OCI-LY3 (cell line): ENCODE data around the gene CLEC16A.

Experiments used
- H2AFZ ChIP-seq: fragments of 200-600, 300-600 bp; shearing (Covaris generic); 2 replicates; pipeline ENCODE4 v1.6.0; 2014; ENCODE audit warnings: antibody characterized with exemption, low read depth, low read length
- H3K27ac ChIP-seq: fragments of 200-600, 300-600 bp; sonication (generic); 2 replicates; pipeline ENCODE4 v1.5.1; 2014; ENCODE audit warnings: mild to moderate bottlenecking, low read length, moderate library complexity, mixed read lengths
- H3K27me3 ChIP-seq: fragments of 200-600, 300-600 bp; sonication (generic); 2 replicates; pipeline ENCODE4 v1.6.1; 2014; ENCODE audit warnings: low read depth, low read length, mixed read lengths
- H3K36me3 ChIP-seq: fragments of 200-600, 300-600 bp; sonication (generic); replicated peaks from 2 replicates; pipeline ENCODE3; 2014; ENCODE audit warnings: low read depth, low read length, mixed read lengths
- H3K4me1 ChIP-seq: fragments of 300-600, 200-600 bp; sonication (generic); 2 replicates; pipeline ENCODE4 v1.6.1; 2014; ENCODE audit warnings: low read length, mixed read lengths
- H3K4me2 ChIP-seq: fragments of 200-600, 300-600 bp; sonication (generic); 2 replicates; pipeline ENCODE4 v1.6.1; 2014; ENCODE audit warnings: low read length, mixed read lengths
- H3K4me3 ChIP-seq: fragments of 300-600, 200-600 bp; sonication (generic); 2 replicates; pipeline ENCODE4 v1.5.1; 2014; ENCODE audit warnings: antibody characterized with exemption, mild to moderate bottlenecking, low read length, moderate library complexity
- H3K79me2 ChIP-seq: fragments of 300-600, 200-600 bp; shearing (Covaris generic); 2 replicates; pipeline ENCODE4 v1.6.1; 2014; ENCODE audit warnings: mild to moderate bottlenecking, low read length, mixed read lengths
- H3K9ac ChIP-seq: fragments of 300-600, 200-600 bp; shearing (Covaris generic); 2 replicates; pipeline ENCODE4 v1.6.0; 2014; ENCODE audit warnings: mild to moderate bottlenecking, low read length, moderate library complexity
- H3K9me3 ChIP-seq: fragments of 200-600, 300-600 bp; shearing (Covaris generic); 2 replicates; pipeline ENCODE4 v1.6.1; 2014; ENCODE audit warnings: low read length, mixed read lengths; ENCODE audit not compliant: insufficient read depth
- H4K20me1 ChIP-seq: fragments of 200-600, 300-600 bp; sonication (generic); 2 replicates; pipeline ENCODE4 v1.6.1; 2016; ENCODE audit warnings: low read length, mixed read lengths; ENCODE audit not compliant: insufficient read depth
- EZH2phosphoT487 ChIP-seq: fragments of 200-600 bp; shearing (Covaris generic); IDR thresholded peaks from 2 replicates; pipeline ENCODE4 v1.6.1; 2018; ENCODE audit warnings: antibody characterized with exemption, mixed run types, low read depth
- TF ChIP-seq, protein P1 (sequence below): fragments of 200-600, 300-600 bp; sonication (generic); IDR thresholded peaks from 2 replicates; pipeline ENCODE4 v1.5.1; 2014; ENCODE audit warnings: antibody characterized with exemption, low read length, low read depth

CLEC16A gene

DNA sequence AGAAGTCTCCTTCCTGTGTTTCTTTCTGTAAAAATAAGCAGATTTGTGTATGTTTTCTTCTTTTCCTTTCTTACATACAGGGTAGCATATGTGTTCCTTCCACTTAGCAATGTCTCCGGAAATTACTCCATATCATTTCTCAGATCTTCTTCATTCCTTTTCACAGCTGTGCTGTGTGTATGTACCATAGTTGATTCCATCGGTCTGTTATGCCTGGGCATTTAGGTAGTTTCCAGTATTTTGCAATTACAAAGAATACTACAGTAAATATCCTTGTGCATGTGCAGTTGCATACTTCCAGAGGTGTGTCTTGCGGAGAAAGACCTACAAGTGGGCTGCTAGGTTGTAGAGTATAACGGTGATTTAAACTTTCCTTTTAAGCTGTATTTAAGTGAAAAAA is 69.8 kb downstream of the CLEC16A start:
- H4K20me1 ChIP-seq: no peaks in the 10 kb centered on the region
- no peaks in the 10 kb centered on the region for H3K27me3 ChIP-seq
- H3K9me3 ChIP-seq: no peaks in the 10 kb centered on the region
- H3K27ac ChIP-seq: no peak overlapping the region
- H3K4me2 ChIP-seq: no peak overlapping the region
- no peaks in the 10 kb centered on the region for H3K4me1 ChIP-seq
- no peak for TF ChIP-seq EZH2phosphoT487
- TF ChIP-seq, protein P1, sequence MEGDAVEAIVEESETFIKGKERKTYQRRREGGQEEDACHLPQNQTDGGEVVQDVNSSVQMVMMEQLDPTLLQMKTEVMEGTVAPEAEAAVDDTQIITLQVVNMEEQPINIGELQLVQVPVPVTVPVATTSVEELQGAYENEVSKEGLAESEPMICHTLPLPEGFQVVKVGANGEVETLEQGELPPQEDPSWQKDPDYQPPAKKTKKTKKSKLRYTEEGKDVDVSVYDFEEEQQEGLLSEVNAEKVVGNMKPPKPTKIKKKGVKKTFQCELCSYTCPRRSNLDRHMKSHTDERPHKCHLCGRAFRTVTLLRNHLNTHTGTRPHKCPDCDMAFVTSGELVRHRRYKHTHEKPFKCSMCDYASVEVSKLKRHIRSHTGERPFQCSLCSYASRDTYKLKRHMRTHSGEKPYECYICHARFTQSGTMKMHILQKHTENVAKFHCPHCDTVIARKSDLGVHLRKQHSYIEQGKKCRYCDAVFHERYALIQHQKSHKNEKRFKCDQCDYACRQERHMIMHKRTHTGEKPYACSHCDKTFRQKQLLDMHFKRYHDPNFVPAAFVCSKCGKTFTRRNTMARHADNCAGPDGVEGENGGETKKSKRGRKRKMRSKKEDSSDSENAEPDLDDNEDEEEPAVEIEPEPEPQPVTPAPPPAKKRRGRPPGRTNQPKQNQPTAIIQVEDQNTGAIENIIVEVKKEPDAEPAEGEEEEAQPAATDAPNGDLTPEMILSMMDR: no peak
- no peak overlapping the region for H3K9ac ChIP-seq
- no peak overlapping the region for H2AFZ ChIP-seq
- peaks cover 6% of the 10 kb centered on the region for H3K36me3 ChIP-seq
- H3K79me2 ChIP-seq: no peaks in the 10 kb centered on the region
- no peak overlapping the region for H3K4me3 ChIP-seq

DNA sequence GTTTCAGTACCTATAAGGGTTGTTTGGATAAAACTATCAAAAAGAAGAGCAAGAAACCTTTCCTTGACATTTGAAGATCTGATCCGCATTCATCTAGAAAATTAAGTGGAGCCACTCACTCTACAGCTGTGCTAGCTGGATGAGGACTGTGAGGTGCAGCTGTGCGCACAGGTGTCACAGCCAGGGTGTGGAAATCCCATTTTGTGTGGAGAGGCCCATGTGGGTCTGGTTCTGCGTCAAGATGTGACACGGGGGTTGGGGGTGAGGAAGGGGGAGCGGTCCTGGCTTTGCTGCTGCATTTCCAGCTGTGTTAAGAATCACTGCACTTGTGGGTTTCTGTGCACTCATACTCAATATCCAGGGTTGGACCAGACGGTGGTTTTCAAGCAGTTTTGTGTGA is 70.7 kb downstream of the CLEC16A start:
- no peak overlapping the region for H3K27ac ChIP-seq
- no peaks in the 10 kb centered on the region for H3K9me3 ChIP-seq
- H4K20me1 ChIP-seq: no peaks in the 10 kb centered on the region
- no peaks in the 10 kb centered on the region for H3K79me2 ChIP-seq
- H3K4me3 ChIP-seq: no peak overlapping the region
- no peaks in the 10 kb centered on the region for H3K27me3 ChIP-seq
- no peak overlapping the region for H2AFZ ChIP-seq
- H3K36me3 ChIP-seq: peaks cover 6% of the 10 kb centered on the region
- H3K9ac ChIP-seq: no peak overlapping the region
- H3K4me2 ChIP-seq: no peak overlapping the region
- no peak for TF ChIP-seq EZH2phosphoT487
- TF ChIP-seq, protein P1: no peak
- no peaks in the 10 kb centered on the region for H3K4me1 ChIP-seq

DNA sequence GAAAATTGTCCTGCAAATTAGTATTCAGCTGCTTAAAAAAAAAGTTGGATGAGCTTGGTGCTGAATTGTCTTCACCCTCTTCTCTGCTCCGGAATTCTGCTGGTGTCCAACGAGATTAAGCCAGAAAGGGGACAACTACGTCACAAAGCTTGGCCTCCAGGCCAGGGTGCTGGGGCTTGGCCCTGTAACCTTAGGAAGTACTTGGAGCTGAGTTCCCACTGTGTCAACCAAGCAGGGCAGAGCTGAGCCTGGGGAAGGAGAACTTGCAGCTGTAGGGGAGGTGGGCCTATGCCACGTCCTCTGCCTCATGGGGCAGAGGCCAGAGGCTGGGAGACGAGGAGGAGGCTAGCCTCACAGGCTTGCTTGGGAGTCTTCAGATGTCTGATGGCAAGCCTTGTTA is 71.2 kb downstream of the CLEC16A start:
- no peak overlapping the region for H3K4me2 ChIP-seq
- TF ChIP-seq, protein P1: no peak
- TF ChIP-seq EZH2phosphoT487: no peak
- no peak overlapping the region for H3K4me3 ChIP-seq
- H3K4me1 ChIP-seq: no peaks in the 10 kb centered on the region
- peaks cover 6% of the 10 kb centered on the region for H3K36me3 ChIP-seq
- no peaks in the 10 kb centered on the region for H3K79me2 ChIP-seq
- no peaks in the 10 kb centered on the region for H3K9me3 ChIP-seq
- H2AFZ ChIP-seq: no peak overlapping the region
- no peaks in the 10 kb centered on the region for H4K20me1 ChIP-seq
- no peaks in the 10 kb centered on the region for H3K27me3 ChIP-seq
- no peak overlapping the region for H3K27ac ChIP-seq
- no peak overlapping the region for H3K9ac ChIP-seq

DNA sequence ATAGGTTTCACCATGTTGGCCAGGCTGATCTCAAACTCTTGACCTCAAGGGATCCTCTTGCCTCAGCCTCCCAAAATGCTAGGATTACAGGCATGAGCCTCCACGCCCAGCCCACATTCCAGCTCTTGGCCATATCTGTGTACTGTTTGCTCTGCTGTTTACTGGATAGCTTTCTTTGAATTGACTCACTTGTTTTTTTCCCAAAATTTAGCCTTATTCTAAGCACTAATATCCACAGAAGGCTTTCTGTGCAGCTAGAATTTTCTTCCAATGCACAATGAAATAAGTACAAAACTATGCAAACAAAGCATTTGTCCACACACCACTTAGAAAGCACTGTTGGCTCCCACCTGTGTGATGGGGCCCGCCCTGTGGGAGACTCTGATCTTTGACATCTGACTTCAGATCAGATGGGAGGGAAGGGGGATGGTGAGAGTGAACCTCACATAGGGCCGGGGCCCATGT is 72.2 kb downstream of the CLEC16A start:
- H3K4me1 ChIP-seq: no peaks in the 10 kb centered on the region
- H3K9ac ChIP-seq: no peak overlapping the region
- H2AFZ ChIP-seq: no peak overlapping the region
- no peak for TF ChIP-seq EZH2phosphoT487
- TF ChIP-seq, protein P1: no peak
- H4K20me1 ChIP-seq: no peaks in the 10 kb centered on the region
- H3K27me3 ChIP-seq: no peaks in the 10 kb centered on the region
- no peaks in the 10 kb centered on the region for H3K9me3 ChIP-seq
- H3K79me2 ChIP-seq: no peaks in the 10 kb centered on the region
- no peak overlapping the region for H3K4me2 ChIP-seq
- no peak overlapping the region for H3K4me3 ChIP-seq
- H3K27ac ChIP-seq: no peak overlapping the region
- H3K36me3 ChIP-seq: peaks cover 3% of the 10 kb centered on the region
